ENCODE data around the gene TEX35. TPM values are rescaled to one million over a fixed set of nuclear protein-coding genes. Genes with fewer than 3 reads are reported as not detected.

Gene TEX35
- total RNA-seq: not detected
- polyA plus RNA-seq: not detected
- long read RNA-seq, donor 1: 0 reads
- long read RNA-seq, donor 2: 0 reads
- long read RNA-seq, donor 3: 0 reads
- long read RNA-seq, donor 4: 0 reads
- long read RNA-seq, donor 5: 0 reads

DNA sequence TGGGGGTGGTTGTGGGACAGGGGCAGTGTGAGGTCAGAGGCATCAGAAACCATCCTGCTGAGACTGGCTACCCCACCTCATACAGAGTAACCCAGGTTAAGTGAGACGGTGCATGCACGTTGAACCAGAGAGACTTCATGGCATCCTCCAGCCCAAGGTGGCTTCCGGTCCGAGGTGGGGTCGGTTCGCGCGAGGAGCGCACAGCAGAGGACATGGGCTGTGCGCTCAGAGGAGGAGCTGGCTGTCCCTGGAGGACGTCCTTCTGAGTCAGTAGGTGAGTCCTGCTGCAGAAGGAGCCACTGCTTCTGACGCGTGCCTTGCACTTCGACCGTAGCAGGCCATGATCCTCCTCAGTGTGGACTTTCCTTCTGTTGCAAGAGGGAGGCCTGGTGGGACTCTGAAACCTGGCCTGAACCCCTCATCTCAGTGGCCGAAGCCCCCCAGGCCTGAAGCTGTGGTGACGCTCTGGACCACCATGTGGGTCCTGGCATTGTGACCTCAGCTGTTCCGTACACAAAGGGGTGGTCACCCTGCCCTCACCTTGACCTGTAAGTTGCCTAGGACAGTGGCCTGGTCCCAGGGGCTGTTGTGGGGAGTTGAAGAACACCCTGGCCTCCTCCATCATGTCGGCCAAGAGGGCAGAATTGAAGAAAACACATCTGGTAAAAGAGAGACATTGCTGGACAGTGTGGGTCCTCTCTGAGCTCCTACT is at the start of gene TEX35:
Gene TEX35 (plus strand): TSS at position 544 of the 712 bp plus-strand sequence. CDS start 80 bp downstream, at position 624.
- H3K9me3 ChIP-seq (ENCODE audit: control insufficient read depth in 4 of 4, insufficient read depth in 3 of 4, low read length in 3 of 4): no peaks in the 10 kb centered on the region
- no peak within 1 kb of the TSS for H3K27ac ChIP-seq (ENCODE audit: low read depth in 1 of 2, low read length in 1 of 2)
- no peak for DNase-seq
- TF ChIP-seq, protein P1, sequence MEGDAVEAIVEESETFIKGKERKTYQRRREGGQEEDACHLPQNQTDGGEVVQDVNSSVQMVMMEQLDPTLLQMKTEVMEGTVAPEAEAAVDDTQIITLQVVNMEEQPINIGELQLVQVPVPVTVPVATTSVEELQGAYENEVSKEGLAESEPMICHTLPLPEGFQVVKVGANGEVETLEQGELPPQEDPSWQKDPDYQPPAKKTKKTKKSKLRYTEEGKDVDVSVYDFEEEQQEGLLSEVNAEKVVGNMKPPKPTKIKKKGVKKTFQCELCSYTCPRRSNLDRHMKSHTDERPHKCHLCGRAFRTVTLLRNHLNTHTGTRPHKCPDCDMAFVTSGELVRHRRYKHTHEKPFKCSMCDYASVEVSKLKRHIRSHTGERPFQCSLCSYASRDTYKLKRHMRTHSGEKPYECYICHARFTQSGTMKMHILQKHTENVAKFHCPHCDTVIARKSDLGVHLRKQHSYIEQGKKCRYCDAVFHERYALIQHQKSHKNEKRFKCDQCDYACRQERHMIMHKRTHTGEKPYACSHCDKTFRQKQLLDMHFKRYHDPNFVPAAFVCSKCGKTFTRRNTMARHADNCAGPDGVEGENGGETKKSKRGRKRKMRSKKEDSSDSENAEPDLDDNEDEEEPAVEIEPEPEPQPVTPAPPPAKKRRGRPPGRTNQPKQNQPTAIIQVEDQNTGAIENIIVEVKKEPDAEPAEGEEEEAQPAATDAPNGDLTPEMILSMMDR (IDR thresholded peaks at IDR 0.05; ENCODE audit: control extremely low read depth, extremely low read depth): no peak
- 96% methylated on average over 19 of the region's 19 CpGs for WGBS, 2 donors
- H3K27me3 ChIP-seq (ENCODE audit: control insufficient read depth in 3 of 3, insufficient read depth in 3 of 3, low read length in 2 of 3): no peaks in the 10 kb centered on the region
- ATAC-seq (ENCODE audit: insufficient read depth, low FRiP score): no peak
- peaks cover 0 to 13% (median 3%) of the 10 kb centered on the region in 5 donors for H3K4me1 ChIP-seq (ENCODE audit: control insufficient read depth in 5 of 5, insufficient read depth in 5 of 5, low read length in 5 of 5)
- H3K36me3 ChIP-seq (ENCODE audit: control insufficient read depth in 4 of 4, insufficient read depth in 4 of 4, low read length in 4 of 4): no peaks in the 10 kb centered on the region
- H3K4me3 ChIP-seq: no peak within 1 kb of the TSS
- no peak within 1 kb of the TSS for H3K9ac ChIP-seq (ENCODE audit: insufficient read depth in 1 of 2, low read length in 2 of 2)

DNA sequence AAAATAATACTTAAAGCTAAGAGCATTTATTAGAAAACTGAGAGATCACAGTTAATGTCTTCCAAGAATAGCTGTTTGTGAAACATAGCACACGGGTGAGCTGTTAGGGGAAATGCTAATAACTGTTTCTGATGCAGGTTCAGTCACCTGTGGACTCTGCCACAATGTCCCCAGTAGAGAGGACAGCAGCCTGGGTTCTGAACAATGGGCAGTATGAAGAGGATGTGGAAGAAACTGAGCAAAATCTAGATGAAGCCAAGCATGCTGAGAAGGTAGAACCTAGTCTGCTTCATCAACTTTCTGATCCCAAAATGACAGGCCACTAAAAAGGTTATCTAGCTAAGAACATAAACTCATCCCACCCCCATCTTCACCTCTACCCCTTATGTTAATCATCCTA is 48.8 kb upstream of the TEX35 start:
- H3K36me3 ChIP-seq (ENCODE audit: control insufficient read depth in 4 of 4, insufficient read depth in 4 of 4, low read length in 4 of 4): peaks cover 11 to 38% (median 27%) of the 10 kb centered on the region in 4 donors
- peaks cover 0 to 5% (median 0%) of the 10 kb centered on the region in 5 donors for H3K4me1 ChIP-seq (ENCODE audit: control insufficient read depth in 5 of 5, insufficient read depth in 5 of 5, low read length in 5 of 5)
- ATAC-seq (ENCODE audit: insufficient read depth, low FRiP score) (no peak), DNase-seq (no peak)
- TF ChIP-seq, protein P1 (IDR thresholded peaks at IDR 0.05; ENCODE audit: control extremely low read depth, extremely low read depth): no peak
- no peak overlapping the region for H3K9ac ChIP-seq (ENCODE audit: insufficient read depth in 1 of 2, low read length in 2 of 2)
- no peak overlapping the region for H3K27ac ChIP-seq (ENCODE audit: low read depth in 1 of 2, low read length in 1 of 2)
- H3K9me3 ChIP-seq (ENCODE audit: control insufficient read depth in 4 of 4, insufficient read depth in 3 of 4, low read length in 3 of 4): peaks cover 0 to 2% (median 0%) of the 10 kb centered on the region in 4 donors
- no peak overlapping the region for H3K4me3 ChIP-seq
- no peaks in the 10 kb centered on the region for H3K27me3 ChIP-seq (ENCODE audit: control insufficient read depth in 3 of 3, insufficient read depth in 3 of 3, low read length in 2 of 3)
- WGBS, 2 donors: 92 to 94% methylated on average over 1 of the region's 1 CpG

DNA sequence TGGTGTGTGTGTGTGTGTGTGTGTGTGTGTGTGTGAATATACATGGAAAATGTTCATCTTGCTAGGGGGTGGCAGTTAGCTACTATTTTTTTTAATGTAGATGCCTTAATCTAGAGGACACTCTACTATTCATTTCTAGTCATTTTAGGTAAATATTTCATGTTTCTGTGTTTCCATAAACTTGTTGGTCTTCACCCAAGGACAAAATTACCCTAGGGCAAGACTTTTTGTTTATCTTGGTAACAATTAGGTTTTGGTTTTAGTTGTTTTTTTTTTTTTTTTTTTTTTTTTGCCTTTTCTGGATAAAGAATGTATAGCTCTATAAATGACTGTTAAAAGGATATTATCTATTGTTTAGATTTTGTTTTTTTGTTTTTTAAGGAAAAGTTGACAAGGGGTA is 48.3 kb upstream of the TEX35 start:
- Histone ChIP-seq H3K9ac (ENCODE audit: insufficient read depth in 1 of 2, low read length in 2 of 2) (no peak overlapping the region), H3K4me1 (ENCODE audit: control insufficient read depth in 5 of 5, insufficient read depth in 5 of 5, low read length in 5 of 5) (peaks cover 0 to 5% (median 0%) of the 10 kb centered on the region in 5 donors), H3K9me3 (ENCODE audit: control insufficient read depth in 4 of 4, insufficient read depth in 3 of 4, low read length in 3 of 4) (peaks cover 0 to 2% (median 0%) of the 10 kb centered on the region in 4 donors), H3K27me3 (ENCODE audit: control insufficient read depth in 3 of 3, insufficient read depth in 3 of 3, low read length in 2 of 3) (no peaks in the 10 kb centered on the region), H3K36me3 (ENCODE audit: control insufficient read depth in 4 of 4, insufficient read depth in 4 of 4, low read length in 4 of 4) (peaks cover 11 to 42% (median 29%) of the 10 kb centered on the region in 4 donors), H3K4me3 (no peak overlapping the region), H3K27ac (ENCODE audit: low read depth in 1 of 2, low read length in 1 of 2) (no peak overlapping the region)
- DNase-seq (no peak), ATAC-seq (ENCODE audit: insufficient read depth, low FRiP score) (no peak)
- TF ChIP-seq, protein P1 (IDR thresholded peaks at IDR 0.05; ENCODE audit: control extremely low read depth, extremely low read depth): no peak

Measured in lung (tissue), 16 donors.